RWPE2 (cell line): ENCODE measurements around the gene ADK.

ENCODE experiments used
- ATAC-seq: fragments of 200-7000 bp; cut with Tn5 transposase; 3 replicates; pipeline ENCODE4 v1.9.1; 2021; ENCODE audit warnings: low read depth
- DNase-seq: peaks from one replicate; pipeline ENCODE4 v3.0.0-alpha.2; 2020; ENCODE audit warnings: low spot score
- H3K27ac ChIP-seq: fragments of 450-650 bp; 2 replicates; pipeline ENCODE4 v1.5.1; 2017; ENCODE audit warnings: mild to moderate bottlenecking; ENCODE audit not compliant: poor library complexity, severe bottlenecking
- H3K27me3 ChIP-seq: fragments of 250-450 bp; sonication (Bioruptor Pico); 2 replicates; pipeline ENCODE4 v1.5.1; 2021; ENCODE audit warnings: mild to moderate bottlenecking, moderate library complexity; ENCODE audit not compliant: insufficient read depth, poor library complexity, severe bottlenecking
- H3K36me3 ChIP-seq: fragments of 250-450 bp; sonication (Bioruptor Pico); 2 replicates; pipeline ENCODE4 v1.5.1; 2020; ENCODE audit warnings: low read depth, mild to moderate bottlenecking, moderate library complexity
- H3K4me1 ChIP-seq: fragments of 250-450 bp; sonication (Bioruptor Pico); 2 replicates; pipeline ENCODE4 v1.5.1; 2021; ENCODE audit warnings: mild to moderate bottlenecking, moderate library complexity; ENCODE audit not compliant: insufficient read depth, poor library complexity, severe bottlenecking
- H3K4me3 ChIP-seq: fragments of 250-450 bp; sonication (Bioruptor Pico); 2 replicates; pipeline ENCODE4 v1.5.1; 2021; ENCODE audit warnings: mild to moderate bottlenecking, moderate library complexity; ENCODE audit not compliant: severe bottlenecking
- H3K9me3 ChIP-seq: fragments of 250-450 bp; sonication (Bioruptor Pico); 2 replicates; pipeline ENCODE4 v1.5.1; 2021; ENCODE audit warnings: mild to moderate bottlenecking, moderate library complexity; ENCODE audit not compliant: severe bottlenecking
- TF ChIP-seq, protein P1 (sequence below): fragments of 450-650 bp; IDR thresholded peaks from one replicate; pipeline ENCODE4 v1.5.1; 2017; ENCODE audit warnings: mild to moderate bottlenecking, moderate library complexity; ENCODE audit not compliant: poor library complexity, severe bottlenecking

The ADK gene

DNA sequence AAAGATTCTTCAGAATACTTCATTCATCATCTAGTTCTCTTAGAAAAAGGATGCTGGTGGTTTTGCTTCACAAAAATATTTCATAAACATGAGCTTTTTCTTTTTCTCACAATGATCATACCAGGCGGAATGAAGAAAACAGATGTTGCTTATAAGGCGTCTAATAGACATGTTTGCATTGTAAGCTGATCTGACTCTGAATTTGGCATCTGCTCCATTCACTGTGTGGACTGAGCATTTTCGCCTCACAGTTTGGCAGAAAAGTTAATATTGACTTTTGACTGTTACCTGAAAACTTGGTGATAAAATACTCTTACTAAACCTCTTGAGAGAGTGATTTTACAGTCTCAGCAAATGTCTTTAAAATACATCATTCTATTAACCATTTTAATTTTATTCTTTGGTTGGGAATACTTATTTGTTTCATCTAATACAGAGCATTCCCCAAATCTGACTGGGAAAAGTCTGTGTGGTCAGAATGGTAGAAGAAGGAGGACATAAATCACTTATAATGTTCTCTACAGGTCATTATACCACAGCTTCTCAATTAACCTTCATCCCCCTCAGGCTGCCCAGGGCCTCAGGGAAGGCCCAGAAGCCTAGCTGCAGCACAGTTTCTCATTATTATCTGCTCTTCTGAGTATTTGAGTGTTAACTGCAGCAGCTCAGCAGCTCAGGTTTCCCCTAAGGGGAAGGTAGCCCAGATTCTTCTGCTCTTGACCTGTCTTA lies 553.8 kb downstream of the ADK start:
- Histone ChIP-seq H3K4me3 (no peak overlapping the region), H3K27me3 (no peaks in the 10 kb centered on the region), H3K27ac (no peak overlapping the region), H3K36me3 (peaks cover 16% of the 10 kb centered on the region), H3K4me1 (no peaks in the 10 kb centered on the region), H3K9me3 (no peaks in the 10 kb centered on the region)
- TF ChIP-seq, protein P1, sequence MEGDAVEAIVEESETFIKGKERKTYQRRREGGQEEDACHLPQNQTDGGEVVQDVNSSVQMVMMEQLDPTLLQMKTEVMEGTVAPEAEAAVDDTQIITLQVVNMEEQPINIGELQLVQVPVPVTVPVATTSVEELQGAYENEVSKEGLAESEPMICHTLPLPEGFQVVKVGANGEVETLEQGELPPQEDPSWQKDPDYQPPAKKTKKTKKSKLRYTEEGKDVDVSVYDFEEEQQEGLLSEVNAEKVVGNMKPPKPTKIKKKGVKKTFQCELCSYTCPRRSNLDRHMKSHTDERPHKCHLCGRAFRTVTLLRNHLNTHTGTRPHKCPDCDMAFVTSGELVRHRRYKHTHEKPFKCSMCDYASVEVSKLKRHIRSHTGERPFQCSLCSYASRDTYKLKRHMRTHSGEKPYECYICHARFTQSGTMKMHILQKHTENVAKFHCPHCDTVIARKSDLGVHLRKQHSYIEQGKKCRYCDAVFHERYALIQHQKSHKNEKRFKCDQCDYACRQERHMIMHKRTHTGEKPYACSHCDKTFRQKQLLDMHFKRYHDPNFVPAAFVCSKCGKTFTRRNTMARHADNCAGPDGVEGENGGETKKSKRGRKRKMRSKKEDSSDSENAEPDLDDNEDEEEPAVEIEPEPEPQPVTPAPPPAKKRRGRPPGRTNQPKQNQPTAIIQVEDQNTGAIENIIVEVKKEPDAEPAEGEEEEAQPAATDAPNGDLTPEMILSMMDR = no peak
- no peak for DNase-seq
- ATAC-seq = no peak

DNA sequence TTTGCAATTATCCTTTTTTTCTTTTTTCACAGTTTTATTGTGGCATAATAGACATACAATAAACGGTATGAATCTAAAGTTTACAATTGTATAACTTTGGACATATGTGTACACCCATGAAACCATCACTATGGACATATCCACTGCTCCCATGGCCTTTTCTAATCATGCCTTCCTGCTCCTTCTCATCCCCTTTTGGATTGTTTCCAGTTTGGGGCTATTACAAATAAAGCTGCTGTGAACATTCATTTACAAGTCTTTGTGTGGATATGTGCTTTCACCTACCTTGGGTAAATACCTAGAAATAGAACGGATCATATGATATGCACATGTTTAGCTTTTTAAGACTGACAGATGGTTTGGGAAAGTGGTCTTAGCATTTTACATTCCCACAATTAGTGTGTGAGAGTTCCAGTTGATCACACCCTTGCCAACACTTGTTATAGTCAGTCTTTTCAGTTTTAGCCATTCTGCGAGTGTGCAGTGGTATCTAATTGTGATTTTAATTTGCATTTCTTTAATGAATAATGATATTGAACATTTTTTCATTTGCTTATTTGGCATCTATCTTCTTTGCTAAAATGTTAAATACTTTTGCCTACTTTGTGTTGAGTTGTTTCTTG lies 554.4 kb downstream of the ADK start:
- Histone ChIP-seq H3K27me3 (no peaks in the 10 kb centered on the region), H3K27ac (no peak overlapping the region), H3K4me1 (no peaks in the 10 kb centered on the region), H3K9me3 (no peaks in the 10 kb centered on the region), H3K36me3 (peaks cover 22% of the 10 kb centered on the region), H3K4me3 (no peak overlapping the region)
- DNase-seq = no peak
- TF ChIP-seq, protein P1 = no peak
- no peak for ATAC-seq

DNA sequence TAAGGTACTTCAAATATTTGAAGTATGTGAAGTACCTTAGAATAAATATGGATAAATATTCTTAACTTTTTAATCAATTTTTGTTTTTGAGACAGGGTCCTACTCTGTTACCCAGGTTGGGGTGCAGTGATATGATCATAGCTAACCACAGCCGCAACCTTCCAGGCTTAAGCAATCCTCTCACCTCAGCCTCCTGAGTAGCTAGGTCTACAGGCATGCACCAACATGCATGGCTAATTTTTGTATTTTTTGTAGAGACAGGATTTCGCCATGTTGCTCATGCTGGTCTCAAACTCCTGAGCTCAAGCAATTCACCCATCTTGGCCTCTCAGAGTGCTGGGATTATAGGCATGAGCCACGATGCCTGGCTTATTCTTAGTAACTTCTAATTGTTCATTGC lies 555.9 kb downstream of the ADK start:
- Histone ChIP-seq H3K9me3 (no peaks in the 10 kb centered on the region), H3K4me3 (no peak overlapping the region), H3K4me1 (no peaks in the 10 kb centered on the region), H3K27me3 (no peaks in the 10 kb centered on the region), H3K36me3 (peaks cover 23% of the 10 kb centered on the region), H3K27ac (no peak overlapping the region)
- ATAC-seq (no peak), DNase-seq (no peak)
- TF ChIP-seq, protein P1 = no peak

DNA sequence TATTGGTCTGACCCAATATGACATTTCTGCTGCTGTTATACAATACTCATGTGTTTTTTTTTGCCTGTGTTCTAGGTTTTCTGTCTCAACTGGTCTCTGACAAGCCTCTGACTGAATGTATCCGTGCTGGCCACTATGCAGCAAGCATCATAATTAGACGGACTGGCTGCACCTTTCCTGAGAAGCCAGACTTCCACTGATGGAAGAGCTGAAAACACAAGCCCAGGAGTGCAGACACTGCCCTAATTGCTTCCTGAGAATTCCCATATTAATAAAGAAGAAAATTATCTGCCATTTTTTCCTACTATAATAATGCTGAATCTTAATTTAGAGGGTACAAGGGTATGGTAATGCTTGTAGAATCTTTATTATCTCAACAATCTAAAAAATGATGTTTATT lies 557.2 kb downstream of the ADK start:
- Histone ChIP-seq H3K27ac (no peak overlapping the region), H3K9me3 (no peaks in the 10 kb centered on the region), H3K36me3 (peaks cover 23% of the 10 kb centered on the region), H3K27me3 (no peaks in the 10 kb centered on the region), H3K4me1 (no peaks in the 10 kb centered on the region), H3K4me3 (no peak overlapping the region)
- DNase-seq = no peak
- TF ChIP-seq, protein P1 = no peak
- no peak for ATAC-seq

DNA sequence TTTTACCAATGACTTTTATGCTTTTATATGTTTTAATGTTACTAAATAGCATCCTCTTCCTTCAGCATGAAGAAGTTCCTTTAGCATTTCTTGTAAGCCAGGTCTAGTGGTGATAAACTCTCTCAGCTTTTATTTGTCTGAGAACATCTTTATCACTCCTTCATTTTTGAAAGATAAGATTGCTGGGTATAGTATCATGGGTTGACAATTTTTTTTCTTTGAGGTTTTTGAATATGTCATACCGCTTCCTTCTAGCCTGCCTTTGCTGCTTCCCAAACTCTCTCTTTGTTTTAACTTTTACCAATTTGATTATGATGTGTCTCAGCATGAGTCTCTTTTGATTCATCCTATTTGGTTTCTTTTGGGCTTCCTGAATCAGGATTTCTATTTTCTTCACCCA lies 567.2 kb downstream of the ADK start:
- Histone ChIP-seq H3K4me3 (no peak overlapping the region), H3K36me3 (peaks cover 9% of the 10 kb centered on the region; the same call in 1 of the 2 replicates), H3K4me1 (no peaks in the 10 kb centered on the region), H3K27ac (no peak overlapping the region), H3K27me3 (no peaks in the 10 kb centered on the region), H3K9me3 (peaks cover 12% of the 10 kb centered on the region)
- ATAC-seq (no peak), DNase-seq (no peak)
- TF ChIP-seq, protein P1 = no peak
